ENCODE results near the gene COL16A1.

The COL16A1 gene

GRCh38 chr1:31663622-31664452, 40.0 kb downstream of the COL16A1 start:
- no peak overlapping the region for H3K27ac ChIP-seq
- TF ChIP-seq ZFX (IDR thresholded peaks at IDR 0.05) (no peak), CTCF (conservative IDR thresholded peaks at IDR 0.05) (peak; percentile 92)

GRCh38 chr1:31662463-31662862, 41.4 kb downstream of the COL16A1 start:
- no peak overlapping the region for H3K27ac ChIP-seq
- TF ChIP-seq ZFX (IDR thresholded peaks at IDR 0.05): no peak
- TF ChIP-seq CTCF (conservative IDR thresholded peaks at IDR 0.05): no peak

GRCh38 chr1:31661856-31662255, 42.0 kb downstream of the COL16A1 start:
- TF ChIP-seq ZFX (IDR thresholded peaks at IDR 0.05) (no peak), CTCF (conservative IDR thresholded peaks at IDR 0.05) (no peak)
- no peak overlapping the region for H3K27ac ChIP-seq

- no peak for TF ChIP-seq ZFX (IDR thresholded peaks at IDR 0.05)
- TF ChIP-seq CTCF (conservative IDR thresholded peaks at IDR 0.05): no peak
- H3K27ac ChIP-seq: no peak overlapping the region
Measured at GRCh38 chr1:31660871-31661455, 42.9 kb downstream of the COL16A1 start.

GRCh38 chr1:31659889-31660288, 43.9 kb downstream of the COL16A1 start:
- no peak overlapping the region for H3K27ac ChIP-seq
- TF ChIP-seq ZFX (IDR thresholded peaks at IDR 0.05): no peak
- no peak for TF ChIP-seq CTCF (conservative IDR thresholded peaks at IDR 0.05)

- TF ChIP-seq ZFX (IDR thresholded peaks at IDR 0.05) (no peak), CTCF (conservative IDR thresholded peaks at IDR 0.05) (no peak)
Measured at GRCh38 chr1:31658721-31659120, 45.1 kb downstream of the COL16A1 start.

GRCh38 chr1:31657972-31658510, 45.8 kb downstream of the COL16A1 start:
- no peak overlapping the region for H3K27ac ChIP-seq
- TF ChIP-seq CTCF (conservative IDR thresholded peaks at IDR 0.05) (no peak), ZFX (IDR thresholded peaks at IDR 0.05) (no peak)

More at GRCh38 chr1:31658721-31659120, 45.1 kb downstream of the COL16A1 start:
- H3K27ac ChIP-seq: no peak overlapping the region
